Stimulated activated CD4-positive, alpha-beta T cell treated with anti-CD3 and anti-CD28 coated beads, TNF-alpha, amount 100 ng/mL, for 1 hour (primary cell): ENCODE results near the gene ALCAM.

Experiments
- DNase-seq, 3 donors: peaks; one replicate each; pipeline ENCODE4 v3.0.0-alpha.2; 2020; ENCODE audit warnings: low read depth in 3 of 3, low spot score in 1 of 3

Gene ALCAM

GRCh38 chr3:105620236-105620635 is 253.5 kb downstream of the ALCAM start:
- no peak for DNase-seq

GRCh38 chr3:105622169-105622568 is 255.5 kb downstream of the ALCAM start:
- DNase-seq = no peak
